GOT3 (cell line): ENCODE data around the gene EFCAB12.

Source experiments
- DNase-seq: peaks from one replicate; lab custom pipeline; 2025; ENCODE audit warnings: mixed read lengths; lab: John Stamatoyannopoulos, UW

The EFCAB12 gene

DNA sequence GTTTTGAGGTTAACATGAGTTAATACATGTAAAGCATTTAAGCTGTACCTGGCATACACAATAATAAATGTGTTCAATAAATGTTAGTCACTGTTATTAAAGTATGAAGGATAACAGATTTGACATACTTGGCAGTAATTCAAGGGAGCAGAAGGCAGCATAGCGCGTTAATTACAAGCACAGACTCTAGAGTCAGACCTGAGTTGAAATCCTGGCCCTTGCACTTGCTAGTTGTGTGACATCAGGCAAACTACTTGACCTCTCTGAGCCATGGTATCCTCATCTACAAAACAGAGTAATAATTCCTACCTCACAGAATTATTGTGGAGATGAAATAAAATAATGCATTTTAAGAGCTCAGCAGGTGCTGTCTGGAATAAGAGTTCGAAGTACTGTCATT lies 17.0 kb upstream of the EFCAB12 start:
- DNase-seq, result no peak

DNA sequence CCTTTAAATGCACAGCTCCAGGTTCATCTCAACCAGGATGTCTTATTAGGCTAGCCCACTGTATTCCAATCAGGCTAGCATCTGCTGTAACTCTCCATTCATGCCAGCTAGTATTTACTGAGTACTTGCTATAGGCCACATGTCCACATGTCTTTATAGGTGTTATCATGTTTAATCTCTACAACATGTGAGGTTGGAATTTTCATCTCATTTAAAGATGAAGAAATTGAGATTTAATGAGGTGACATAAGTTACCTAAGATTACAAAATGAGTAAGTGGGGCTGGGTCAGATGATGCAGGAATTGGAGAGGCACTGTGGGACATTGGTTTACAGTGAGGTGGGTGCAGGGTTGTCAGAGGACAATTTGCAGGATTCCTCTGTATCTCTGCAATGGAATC lies 14.5 kb upstream of the EFCAB12 start:
- no peak for DNase-seq

DNA sequence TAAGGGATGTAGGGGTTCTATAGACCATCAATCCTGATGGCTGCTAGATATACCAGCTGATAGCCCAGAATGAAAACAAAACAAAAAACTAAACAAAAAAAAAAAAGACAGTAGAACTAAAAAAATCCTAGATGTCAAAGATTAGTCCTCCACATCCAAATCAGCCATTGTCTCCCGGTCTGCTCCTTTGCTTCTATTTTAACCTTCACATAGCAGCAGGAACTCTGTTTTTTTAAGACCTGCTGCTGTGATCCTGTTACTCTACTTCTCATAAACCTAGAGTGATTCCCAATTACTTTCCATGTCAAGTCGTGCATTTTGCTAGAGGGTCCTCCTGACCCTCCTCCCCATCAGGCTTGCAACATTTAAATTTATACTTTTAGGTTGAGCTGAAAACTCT lies 14.1 kb upstream of the EFCAB12 start:
- DNase-seq, result no peak

DNA sequence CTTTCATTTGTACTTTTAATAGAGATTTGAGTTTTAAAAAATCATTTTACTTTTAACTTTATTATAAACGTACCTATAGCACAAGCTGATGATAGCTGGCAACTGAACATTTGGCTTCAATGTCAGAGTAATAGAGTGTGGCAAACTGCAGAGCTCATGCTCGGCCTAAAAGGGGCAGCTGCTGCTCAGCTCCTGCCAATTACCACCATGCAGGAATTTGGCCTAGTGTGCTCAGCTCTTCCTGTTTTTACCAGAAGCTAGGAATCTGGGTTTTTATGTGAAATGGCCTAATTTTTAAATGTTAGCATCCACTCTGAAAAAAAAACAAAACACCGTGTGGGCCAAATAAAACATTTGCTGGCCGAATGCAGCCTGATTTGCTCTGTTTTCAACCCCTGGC lies 13.3 kb upstream of the EFCAB12 start:
- DNase-seq, result no peak

DNA sequence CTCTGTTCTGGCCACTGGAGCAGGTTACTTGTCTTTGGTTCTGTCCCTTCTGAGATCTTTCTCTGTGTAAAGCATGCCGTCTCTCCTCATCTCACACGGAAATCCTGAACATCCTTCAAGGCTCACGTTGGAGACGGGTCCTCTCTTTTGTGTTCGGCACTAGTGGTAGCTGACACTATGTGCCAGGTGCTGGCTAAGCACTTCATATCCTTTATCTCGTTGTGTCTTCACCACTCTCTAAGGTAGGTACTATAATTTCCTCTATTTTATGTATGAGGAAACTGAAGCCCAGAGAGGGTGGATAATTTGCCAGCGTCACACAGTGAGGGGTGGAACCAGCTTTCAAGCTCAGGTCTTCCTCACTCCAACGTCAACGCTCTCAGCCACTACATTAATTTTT lies 12.8 kb upstream of the EFCAB12 start:
- DNase-seq, result no peak

DNA sequence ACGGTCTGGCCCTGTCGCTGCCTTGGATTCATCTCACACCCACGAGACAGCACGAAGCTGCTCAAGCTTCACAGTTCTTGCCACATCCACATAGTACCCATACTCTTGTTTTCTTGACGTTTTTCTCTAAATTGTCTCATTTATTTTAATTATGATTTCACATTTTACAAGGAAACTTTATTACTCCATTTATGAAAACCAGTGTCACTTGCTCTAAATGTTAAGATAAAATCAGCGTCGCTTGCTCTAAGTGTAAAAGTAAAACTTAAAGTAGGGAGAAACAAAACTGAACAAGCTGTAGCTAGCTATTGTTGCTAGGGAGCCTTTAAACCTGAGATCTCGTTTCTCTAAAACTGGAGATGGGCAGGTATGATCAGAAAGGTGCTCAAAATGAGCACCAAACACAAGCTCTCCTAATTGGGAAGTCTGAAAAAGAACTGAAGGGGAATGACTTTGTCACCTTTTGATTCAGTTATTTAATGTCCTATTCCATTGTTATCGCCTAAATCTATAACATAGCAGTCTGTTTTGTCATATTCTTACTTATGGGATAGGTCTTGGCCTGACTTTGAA lies 12.3 kb upstream of the EFCAB12 start:
- no peak for DNase-seq

DNA sequence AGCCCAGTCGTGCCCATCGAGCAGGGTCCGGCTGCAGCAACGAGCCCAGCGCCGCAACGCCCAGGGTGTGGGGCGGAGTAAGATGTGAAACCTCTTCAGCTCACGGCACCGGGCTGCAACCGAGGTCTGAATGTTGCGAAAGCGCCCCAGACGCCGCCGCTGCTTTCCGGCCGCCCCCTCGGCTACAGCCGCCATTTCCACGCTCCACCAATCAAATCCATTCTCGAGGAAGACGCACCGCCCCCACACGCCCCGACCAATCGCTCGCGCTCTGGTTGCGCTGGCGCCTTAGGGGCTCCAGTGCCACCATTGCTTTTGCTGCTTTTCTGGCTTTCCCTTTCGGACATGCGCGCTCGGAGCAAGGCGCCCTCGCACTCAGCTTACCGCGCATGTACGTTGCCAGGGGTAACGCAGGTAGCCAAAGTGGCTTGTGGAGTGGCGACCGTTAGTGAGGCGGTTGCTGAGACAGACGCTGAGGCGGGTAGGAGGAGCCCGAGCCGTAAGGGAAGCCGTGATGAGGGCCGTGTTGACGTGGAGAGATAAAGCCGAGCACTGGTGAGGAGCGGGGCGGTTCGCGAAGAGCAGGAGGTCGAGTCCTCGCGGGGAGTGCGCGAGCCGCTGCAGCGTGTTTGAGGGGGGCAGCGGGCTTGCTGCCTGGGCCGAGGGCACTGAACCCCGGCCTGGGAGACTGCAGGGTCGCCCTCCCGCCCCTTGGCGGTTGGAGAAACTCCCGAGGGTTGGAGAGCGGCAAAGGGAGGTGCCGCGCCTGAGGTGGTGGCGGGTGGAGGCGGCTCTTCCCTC lies 11.6 kb upstream of the EFCAB12 start, which contains the start of the genes IFT122 and MBD4:
Gene IFT122 (plus strand): TSS at position 408 of the 801 bp plus-strand sequence. CDS start 107 bp downstream, at position 515.
Gene MBD4 (minus strand): TSS at position 132 of the 801 bp plus-strand sequence. CDS start 115 bp downstream, at position 17.
- DNase-seq, result peak; percentile 97

DNA sequence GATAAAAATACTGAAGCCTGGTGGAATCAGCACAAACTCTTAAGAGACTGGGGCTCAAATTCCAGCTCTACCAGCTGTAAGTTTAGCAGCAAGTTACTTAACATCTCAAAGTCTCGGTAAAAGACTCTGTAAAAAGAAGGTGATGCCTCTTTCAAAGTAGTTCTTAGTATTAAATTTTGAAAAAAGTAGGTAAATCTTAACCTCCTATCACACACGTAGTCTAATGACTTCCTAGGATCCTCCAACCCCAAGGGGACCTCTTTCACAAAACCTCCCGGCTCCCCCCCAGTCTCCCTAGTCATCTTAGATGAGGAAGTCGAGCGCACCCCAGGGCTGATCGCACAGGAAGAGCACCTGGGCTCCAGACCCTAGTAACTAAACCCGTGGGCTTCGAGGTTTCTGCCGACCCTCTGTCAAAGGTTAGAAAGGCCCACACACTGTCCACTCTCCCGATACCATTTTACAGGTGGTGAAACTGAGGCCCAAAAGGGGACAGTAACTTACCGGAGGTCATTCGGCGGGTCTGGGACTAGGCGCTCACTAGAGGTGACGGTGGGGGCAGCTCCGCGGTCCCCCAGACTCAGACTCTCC lies 10.9 kb upstream of the EFCAB12 start:
- DNase-seq, result no peak

DNA sequence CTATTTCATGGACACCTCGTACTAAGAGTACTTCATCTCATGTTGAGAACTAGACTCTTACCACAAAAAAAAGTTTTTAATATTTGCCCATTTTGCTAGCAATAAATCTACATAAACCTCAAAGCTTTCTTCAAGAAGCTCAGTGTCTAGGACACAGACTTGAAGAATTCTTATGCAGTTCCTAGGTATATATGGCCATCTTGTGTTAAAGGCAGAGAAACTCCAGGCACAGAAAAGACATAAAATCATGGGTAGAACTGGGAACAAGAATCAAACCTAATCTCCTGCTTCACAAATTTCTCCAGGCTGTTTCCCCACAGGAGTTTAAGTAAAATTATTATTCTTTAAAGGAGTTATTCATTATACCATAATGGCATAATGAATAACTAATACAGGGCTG lies 6.9 kb upstream of the EFCAB12 start:
- DNase-seq, result no peak

DNA sequence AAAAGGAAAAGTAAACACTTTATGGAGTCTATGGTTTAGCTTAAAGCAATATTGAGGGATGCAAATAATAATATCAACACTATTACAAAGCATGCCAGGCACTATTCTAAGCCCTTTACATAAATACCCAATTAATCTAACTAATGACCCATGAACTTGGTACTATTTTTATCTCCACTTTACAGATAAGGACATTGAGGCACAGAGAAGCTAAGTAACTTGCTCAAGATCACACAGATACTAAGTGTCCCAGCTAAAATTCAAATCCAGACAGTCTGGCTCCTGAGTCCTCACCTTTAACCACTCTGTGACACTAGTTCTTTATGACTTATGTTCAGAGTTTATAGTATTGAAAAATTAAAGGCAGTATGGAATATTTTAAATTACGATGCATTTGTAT lies 5.7 kb upstream of the EFCAB12 start:
- DNase-seq, result no peak

DNA sequence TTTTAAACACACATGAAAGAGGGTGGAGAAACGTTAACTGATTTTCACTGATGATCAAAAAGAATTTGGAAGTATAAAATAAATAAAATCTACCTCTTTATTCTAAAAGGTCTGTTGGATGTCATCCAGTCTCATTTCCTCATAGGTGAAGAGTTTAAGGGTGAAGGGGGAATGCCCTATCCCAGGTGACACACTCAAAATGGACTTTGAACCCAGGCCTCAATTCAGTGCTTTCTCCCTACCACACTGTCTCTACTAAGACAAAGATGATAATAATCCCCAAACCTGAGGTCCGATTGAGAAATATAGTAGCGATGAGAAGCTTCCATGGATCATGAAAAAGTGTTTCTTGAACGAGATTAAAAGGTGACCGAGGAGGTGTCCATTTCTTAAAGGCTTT lies 5.1 kb upstream of the EFCAB12 start:
- no peak for DNase-seq

DNA sequence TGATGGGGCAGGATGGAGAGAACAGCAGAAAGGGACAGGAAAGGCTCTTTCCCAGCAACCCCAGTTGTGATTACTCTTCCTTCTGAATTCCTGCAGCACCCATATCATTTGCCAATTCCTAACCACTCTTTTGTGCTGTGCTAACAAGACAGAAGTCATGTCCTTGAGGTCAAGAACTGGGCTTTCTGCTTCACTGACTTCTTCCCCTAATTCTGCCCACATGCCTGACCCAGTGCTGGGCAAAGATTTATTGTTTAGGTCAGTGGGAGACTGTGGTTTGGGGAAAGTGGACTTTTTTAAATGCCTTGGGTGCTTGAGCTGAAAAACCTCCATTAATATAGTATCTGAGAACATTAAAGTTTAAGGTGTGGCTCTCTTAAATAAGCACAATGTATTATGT lies 4.2 kb upstream of the EFCAB12 start:
- DNase-seq, result no peak

DNA sequence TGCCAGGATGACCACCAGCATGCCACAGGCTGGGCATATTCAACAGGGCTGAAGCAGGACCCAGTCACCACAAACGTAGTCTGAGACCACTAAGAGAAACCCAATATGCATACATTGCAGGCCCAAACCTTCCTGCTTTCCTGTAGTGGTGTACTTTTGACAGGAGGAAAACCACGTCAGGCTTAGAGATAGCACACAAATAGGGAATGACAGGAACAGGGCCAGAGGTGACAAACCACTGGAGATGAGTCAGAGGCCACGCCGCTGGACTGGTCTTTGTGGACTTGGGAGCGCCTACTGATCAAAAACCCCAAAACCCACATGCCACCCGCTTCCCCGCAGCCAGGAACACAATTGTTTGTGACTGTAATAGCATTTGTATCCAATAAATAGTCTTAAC lies 3.6 kb upstream of the EFCAB12 start:
- no peak for DNase-seq

DNA sequence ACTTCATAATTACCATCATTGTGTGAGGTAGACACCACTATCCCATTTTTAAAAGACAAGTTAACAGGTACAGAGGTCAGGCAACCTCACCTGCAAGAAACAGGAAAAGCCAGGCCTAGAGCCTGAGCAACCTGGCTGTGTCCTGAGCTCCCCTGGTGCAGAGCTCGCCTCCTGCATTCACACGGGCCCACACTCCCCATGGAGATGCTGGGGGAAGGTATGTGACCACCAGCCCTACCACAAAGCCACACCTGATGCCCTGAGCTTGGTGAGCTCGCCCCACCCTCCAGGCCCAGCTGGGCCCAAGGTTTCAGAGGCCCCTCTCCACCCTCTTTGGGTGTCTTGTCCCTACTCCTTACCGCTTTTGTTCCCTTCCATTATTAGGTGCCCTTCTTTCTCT lies 1.2 kb upstream of the EFCAB12 start:
- DNase-seq, result no peak

DNA sequence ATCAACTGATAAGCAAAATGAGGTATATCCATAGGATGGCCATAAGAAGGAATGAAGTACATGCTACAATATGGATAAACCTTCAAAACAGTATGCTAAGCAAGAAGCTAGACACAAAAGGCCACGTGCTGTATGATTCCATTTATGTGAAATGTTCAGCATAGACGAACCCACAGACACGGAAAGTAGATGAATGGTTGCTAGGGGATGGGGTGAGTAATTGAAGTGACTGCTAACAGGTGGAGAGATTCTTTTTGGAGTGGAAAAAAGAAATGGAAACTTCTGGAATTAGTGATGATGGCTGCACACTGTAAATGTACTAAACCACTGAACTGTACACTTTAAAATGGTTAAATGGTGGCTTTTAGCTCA lies 630 bp upstream of the EFCAB12 start:
- no peak for DNase-seq

DNA sequence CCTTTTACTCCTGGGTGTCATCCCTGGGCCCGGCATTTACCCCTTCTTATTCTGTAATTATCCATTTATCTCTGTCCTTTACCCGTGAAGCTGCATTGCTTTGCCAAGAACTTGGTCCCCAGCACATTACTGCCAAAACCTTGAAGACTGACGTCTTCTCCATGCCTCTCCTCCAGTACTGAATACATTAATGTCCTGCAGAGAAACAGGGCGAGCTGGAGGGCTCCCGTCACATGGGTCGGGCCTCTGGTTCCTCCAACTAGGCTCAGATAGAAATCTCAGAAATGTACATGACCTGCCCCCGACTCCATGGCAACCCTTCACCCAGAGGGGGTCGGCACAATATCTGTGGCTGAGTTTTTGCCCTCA lies 445 bp downstream of the EFCAB12 start:
- no peak for DNase-seq

DNA sequence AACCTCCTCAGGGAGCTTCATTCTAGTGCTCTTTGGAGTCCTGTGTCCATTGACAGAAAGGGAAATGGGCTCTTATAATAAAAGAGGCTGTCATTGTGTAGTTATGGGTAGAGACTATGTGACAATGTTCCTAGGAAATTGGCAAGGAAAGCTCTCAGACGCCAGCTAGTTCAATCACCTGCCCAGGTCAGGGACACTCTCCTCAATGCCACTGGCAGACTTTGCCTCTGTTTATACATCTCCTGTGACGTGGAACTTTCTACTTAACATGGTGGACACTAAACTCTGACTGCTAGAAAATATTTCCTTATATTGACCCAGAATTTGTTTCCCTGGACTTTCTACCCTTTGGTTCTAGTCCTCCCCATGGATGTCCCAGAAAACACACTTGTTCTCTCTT lies 2.8 kb downstream of the EFCAB12 start:
- DNase-seq, result no peak

DNA sequence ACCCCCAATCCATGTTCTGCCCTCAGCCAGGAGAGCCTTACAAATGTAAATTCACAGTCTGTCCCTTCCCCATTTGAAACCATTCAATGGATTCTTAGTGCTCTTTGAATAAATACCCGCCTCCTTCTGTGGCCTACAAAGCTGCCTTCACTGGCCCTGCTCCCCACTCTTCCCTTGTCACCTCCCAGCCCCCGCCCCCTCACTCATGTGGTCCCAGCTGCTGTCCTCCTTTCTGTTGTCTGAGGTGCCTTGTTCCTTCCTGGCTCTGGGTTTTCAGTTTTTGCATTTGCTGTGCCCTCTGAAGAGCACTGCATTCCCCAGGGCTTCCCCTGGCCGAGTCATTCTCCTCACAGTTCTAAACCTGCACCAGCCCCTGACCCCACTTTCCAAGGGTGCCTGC lies 3.2 kb downstream of the EFCAB12 start:
- no peak for DNase-seq

DNA sequence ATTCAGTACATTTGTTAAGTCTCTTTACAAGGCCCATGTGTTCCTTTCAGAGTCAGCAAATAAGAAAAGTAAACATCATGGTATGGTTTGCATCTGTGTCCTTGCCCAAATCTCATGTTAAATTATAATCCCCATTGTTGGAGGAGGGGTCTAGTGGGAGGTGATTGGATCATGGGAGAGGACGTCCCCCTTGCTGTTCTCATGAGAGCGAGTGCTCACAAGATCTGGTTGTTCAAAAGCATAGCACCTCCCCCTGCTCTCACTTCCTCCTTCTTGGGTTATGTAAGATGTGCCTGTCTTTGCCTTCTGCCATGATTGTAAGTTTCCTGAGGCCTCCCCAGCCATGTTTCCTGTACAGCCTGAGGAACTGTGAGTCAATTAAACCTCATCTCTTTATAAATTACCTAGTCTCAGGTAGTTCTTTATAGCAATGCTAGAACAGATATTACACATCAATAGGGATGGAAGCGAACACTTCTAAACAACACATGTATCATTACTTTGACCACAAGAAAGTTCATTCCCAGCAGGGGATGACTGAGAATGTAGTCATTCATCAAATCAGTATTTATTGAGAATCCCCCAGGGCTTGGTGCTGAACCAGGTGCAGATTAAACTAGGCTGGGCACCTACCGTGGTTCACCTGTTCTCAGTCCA lies 4.1 kb downstream of the EFCAB12 start:
- no peak for DNase-seq

DNA sequence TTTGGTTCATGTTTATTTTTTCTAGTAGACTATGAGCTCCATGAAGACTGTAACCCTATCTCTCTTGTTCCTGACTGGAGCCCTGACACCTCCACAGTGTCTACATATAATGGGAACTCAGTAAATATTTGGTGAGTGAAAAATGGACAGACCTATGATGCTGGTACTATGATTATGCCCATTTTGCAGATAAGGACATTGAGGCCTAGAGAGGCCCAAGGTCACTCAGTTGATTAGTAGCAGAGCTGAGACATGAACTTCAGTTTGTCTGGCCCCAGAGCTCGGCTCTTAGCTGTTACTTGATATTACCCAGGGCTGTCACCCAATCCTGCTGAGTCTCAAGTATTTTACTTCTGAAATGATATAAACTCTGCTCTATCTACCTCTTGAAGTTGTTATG lies 5.5 kb downstream of the EFCAB12 start:
- no peak for DNase-seq

DNA sequence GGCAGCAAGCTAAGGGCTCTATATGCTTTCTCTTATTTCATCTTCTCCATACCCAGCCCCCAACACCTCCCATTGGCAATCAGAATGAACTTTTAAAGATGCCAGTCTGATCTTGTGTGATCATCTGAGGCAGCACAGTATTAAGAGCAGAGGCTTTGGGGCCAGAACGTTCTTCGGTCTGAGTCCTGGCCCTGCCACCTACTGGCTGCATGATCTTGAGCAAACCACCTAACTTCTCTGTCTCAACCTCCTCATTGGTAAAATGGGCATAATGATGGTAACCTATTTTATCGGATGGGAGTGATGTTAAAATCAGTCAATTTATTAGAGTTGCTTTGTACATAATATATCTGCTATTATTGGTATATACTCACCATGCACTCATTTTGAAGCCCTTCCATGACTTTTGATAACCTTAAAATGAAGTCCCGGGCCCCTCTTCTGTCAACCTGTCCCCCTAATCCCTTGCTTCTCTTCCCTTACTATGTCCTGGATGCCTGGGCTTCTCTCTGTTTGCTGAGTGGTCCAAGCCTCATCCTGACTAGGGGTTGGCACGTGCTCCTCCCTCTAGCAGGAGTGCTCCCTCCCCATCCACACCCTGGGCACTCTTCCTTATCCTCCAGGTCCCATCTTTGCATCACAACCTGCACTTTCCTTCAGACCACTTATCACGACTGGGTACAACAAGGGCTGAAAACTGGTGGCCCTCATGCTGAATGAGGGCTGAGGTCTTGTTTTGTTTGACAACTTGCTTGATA lies 6.3 kb downstream of the EFCAB12 start:
- no peak for DNase-seq

DNA sequence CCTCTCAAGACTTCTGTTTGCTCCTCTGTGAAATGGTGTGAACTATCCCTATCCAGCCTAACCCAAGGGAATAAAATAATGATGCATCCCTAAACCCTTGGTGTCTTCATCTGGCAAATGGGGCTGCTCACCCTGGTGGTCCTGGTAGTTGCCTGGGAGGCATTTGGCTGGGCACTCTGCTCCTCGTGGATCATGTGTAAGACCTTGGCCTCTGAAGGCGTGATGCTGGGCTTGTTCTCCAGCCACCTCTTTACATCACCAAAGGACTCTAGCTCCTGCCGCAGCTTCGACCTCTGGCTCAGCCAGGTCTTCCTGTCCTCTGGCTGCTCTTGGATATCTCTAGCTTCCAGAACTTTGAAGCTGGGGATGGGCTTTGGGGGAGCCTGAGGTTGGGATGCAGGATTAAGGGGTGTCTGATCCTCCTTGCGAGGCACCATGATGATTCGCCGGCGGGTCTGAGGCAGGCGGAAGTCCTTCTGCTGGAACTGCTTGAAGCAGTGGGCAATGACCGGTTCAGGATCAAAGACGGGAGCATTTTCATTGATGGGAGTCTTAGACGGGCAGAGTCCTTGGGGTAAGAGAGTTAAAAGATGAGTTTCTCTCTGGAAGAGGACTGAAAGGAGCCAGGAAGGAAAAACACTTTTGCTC lies 7.1 kb downstream of the EFCAB12 start:
- DNase-seq, result no peak
